Renal cortex interstitium (tissue), 11 donors: ENCODE measurements around the gene RBM47. TPM values are rescaled to one million over a fixed set of nuclear protein-coding genes. Genes with fewer than 3 reads are reported as not detected.
"Not testable (repeated sequence)": the region's sequence is repeated elsewhere in the genome, so short reads cannot be mapped to it uniquely, and the experiment has no call there.

Experiments used
- DNase-seq, 11 donors: peaks; one replicate each; pipeline ENCODE4 v3.0.0-alpha.2; 2013; ENCODE audit warnings: low read depth in 9 of 11, low spot score in 4 of 11; ENCODE audit errors: extremely low read depth in 1 of 11
- polyA plus RNA-seq, 3 donors: library from polyadenylated mRNA; unstranded; fragments of 120-200 nt; gene quantifications; one replicate each; pipeline ENCODE4 v1.2.1, GENCODE V29; 2013; ENCODE audit not compliant: insufficient read length in 3 of 3

The RBM47 gene
- polyA plus RNA-seq, 3 donors = 73.9 to 116 (median 87.4) TPM

- DNase-seq = peak in 4 of 11 donors; percentile 21 to 34 (median 24)
These were observed 814 bp upstream of the RBM47 start for GRCh38 chr4:40630335-40631021.

DNA sequence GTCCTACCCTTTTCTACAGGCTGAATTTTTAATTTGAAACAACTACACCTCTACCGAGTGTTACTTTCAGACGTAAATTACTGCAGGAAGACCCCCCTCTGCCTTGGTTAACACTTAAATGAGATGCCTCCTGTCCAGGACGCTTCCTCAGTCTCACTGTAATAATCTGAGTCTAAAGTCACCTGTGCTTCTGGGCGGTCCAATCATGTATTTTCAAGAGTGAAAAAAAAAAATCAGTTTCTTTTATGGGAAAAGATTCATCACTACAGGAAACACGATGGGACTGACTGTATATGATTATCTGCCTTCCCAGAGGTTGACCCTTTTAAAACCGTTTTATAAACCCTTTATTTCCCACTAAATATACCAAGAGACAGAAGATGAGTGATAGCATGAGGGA is 776 bp downstream of the RBM47 start:
- no peak for DNase-seq

DNA sequence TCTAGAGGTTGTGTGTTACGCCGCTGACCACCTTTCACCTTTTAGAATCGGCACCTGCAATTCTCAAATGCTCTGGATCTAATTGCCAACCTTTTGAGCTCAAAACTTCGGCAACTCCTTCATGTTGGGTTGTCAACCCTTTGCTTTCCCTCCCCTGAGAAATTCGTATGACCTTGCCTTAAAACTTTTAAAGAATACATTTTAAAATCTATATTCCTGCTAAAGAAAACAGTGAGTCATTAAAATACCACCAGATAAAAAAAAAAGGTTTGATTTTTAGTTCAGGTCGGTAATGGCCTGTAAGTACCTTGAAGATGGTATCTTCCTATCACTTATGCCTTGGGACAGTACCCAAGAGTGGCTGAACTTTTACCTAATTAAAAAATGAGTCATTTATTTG is 1.3 kb downstream of the RBM47 start:
- DNase-seq = not testable (repeated sequence)

DNA sequence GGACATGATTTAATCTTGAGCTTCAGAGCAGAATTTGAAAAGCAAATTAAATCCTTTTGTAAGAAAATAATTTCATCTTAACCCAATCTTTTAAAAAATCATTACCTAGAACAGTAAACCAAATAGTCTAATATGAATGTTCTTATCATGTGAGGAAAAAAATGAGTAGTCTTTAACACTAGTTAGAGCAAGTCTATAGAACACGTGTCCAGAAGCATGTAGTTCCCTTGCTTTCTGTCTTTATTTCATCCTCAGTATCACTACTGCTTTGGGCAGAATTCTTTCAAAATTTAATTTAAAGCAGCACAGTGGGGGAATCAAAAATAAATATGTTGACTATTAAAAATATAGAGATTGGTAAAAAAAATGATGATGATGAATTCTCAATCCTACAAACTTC is 2.1 kb downstream of the RBM47 start:
- no peak for DNase-seq

GRCh38 chr4:40626183-40626990 is 3.3 kb downstream of the RBM47 start:
- no peak for DNase-seq

DNA sequence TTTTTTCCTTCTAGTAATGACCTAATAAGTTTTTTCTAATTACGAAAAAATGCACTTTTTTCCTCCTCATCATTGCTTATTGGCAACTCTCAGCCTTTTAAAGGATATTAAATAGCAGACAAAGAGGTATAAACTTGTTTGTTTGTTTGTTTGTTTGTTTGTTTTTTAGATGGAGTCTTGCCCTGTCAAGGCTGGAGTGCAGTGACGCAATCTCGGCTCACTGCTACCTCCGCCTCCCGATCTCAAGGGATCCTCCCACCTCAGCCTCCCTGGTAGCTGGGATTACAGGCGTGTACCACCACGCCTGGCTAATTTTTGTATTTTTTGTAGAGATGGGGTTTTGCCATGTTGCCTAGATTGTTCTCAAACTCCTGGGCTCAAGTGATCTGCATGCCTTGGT is 6.0 kb downstream of the RBM47 start:
- DNase-seq = no peak

DNA sequence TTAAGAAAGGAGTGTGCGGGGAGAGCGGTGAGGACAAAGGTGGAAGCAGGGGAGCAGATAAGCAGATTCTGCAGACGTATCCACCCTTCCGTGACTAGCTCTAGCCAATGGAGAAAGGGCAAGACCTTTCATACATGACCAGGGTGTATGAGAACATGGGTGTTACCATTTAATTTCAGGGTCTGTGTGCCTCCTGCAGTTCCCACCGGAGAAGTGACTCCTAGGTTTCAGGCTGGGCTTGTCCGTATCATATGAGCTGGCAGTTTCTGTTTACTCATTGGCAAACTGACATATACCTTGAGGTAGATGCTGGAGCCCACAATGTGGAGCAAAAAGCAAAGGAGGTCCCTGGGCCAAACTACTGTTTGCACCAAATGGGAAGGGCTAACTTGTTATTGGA is 6.8 kb downstream of the RBM47 start:
- DNase-seq = no peak

GRCh38 chr4:40621592-40622512 is 7.8 kb downstream of the RBM47 start:
- no peak for DNase-seq

DNA sequence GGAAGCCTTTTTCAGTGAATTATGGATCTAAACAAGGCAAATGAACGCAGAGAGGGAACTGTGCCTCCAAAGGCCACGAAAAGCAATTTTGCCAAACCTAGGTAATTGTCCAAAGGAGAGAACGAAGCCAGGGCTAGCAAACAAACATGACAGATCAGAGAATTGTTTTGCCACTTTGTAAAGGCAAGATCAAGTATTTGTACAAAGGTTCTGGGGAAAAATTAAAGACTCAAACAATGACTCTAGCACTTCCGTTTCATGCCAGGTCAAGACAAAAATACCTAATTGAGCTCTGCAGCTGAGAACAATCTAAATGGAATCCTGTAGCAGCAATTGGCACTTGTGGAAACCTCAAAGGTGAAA is 8.5 kb downstream of the RBM47 start:
- no peak for DNase-seq

- no peak for DNase-seq
These were observed 10.1 kb downstream of the RBM47 start for GRCh38 chr4:40619600-40619999.

- DNase-seq = no peak
These were observed 11.8 kb downstream of the RBM47 start for GRCh38 chr4:40617872-40618271.

GRCh38 chr4:40614031-40614430 is 15.6 kb downstream of the RBM47 start:
- DNase-seq = no peak

DNA sequence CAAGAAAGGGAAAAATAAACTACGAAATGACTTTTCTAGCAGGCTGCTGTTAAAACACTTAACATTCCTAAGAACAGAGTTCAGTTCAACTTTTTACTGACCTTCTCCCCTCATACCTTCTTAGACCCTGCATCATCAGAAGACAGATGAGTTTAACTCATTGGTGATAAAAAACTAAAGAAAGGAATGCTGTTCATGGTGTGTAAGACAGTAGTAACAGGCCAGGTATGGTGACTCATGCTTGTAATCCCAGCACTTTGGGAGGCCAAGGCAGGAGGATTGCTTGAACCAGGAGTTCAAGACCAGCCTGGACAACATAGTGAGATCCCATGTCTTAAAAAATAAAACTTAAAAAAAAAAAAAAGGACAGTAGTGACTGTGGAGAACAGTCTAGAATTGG is 16.2 kb downstream of the RBM47 start:
- no peak for DNase-seq

GRCh38 chr4:40612831-40613230 is 16.8 kb downstream of the RBM47 start:
- no peak for DNase-seq

DNA sequence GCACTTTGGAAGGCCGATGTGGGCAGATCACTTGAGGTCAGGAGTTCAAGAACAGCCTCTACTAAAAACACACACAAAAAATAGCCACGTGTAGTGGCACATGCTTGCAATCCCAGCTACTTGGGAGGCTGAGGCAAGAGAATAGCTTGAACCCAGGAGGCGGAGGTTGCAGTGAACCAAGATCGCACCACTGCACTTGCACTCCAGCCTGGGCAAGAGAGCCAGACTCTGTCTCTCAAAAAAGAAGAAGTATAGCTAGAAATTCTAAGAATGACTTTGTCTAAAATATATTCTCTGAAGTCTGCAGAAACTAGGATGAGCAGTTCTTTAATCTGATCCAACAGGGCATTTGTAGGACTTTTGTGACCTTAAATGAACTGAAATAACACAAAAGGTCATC is 17.4 kb downstream of the RBM47 start:
- no peak for DNase-seq

DNA sequence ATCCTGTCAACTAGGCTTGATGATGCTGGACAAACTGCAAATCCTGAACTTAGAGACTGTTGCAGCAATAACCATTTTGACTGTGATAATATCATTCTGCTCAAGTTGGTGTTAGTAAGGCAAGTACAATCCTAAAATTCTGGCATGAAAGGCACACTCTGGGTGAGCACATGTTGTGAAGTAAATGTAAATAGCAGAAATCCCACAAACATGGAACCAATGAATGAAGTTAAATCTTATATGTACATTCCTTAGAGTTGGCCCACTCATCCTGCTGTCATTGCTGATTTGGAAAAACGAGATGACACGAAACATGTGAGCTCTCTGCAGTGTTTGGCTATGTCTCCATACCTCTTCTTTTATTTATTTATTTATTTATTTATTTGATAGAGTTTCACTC is 21.0 kb downstream of the RBM47 start:
- DNase-seq = no peak

DNA sequence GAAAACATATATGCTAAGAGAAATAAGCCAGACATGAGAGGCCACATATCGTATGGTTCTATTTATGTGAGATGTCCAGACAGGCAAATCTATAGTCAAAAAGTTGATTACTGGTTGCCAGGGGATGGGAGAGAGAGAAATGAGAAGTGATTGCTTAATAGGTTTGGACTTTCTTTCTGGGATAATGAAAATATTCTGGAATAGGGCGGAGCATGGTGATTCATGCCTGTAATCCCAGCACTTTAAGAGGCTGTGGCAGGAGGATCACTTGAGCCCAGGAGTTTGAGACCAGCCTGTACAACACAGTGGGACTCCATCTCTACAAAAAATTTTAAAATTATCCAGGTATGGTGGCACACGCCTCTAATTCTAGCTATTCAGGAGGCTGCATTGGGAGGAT is 22.4 kb downstream of the RBM47 start:
- DNase-seq = no peak

DNA sequence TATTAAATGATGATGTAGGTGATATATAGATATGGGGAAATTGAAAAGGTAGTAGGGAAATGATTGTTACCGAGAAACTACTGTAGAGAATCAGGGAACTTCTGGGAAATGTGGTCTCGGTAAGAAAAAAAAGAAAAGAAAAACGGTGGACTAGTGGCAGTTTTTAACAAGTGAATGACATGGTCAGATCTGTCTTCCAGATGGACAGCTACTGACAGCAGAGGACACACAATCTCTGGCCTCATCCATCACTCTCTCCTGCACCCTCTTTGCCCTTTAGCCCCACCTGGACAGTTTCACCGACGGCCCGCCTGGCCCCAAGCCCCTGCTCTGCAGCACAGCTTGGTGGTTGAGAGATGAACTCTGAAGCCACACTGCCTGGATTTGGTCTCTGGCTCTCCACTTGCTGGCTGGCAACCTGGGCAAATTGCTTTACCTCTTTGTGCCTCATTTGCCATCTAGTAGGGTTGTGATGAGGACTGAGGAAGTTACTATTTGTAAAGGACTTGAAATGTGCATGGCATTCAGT is 23.4 kb downstream of the RBM47 start:
- DNase-seq = no peak

DNA sequence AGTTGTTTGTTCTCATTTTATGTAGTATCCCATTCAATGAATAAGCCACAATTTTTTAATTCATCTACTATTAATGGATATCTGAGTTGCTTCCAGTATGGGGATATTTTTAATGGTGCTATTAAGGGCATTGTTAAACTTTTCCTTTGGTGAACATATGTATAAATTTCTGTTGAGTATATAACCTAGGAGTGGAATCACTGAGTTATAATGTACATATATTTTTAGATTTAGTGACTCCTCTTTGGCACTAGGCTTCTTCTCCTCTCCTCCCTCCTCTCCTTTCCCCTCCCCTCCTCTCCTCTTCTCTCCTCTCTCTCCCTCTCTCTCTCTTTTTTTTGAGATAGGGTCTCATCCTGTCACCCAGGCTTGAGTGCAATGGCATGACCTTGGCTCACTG is 26.4 kb downstream of the RBM47 start:
- DNase-seq = no peak

GRCh38 chr4:40601641-40602040 is 28.0 kb downstream of the RBM47 start:
- no peak for DNase-seq
